Prostate gland (tissue), 2 donors: ENCODE data around the gene RPS3A. TPM values are rescaled to one million over a fixed set of nuclear protein-coding genes. Genes with fewer than 3 reads are reported as not detected.
"Not testable (repeated sequence)": the region's sequence is repeated elsewhere in the genome, so short reads cannot be mapped to it uniquely, and the experiment has no call there.

Experiments
- DNase-seq: peaks from one replicate; pipeline ENCODE4 v3.0.0-alpha.2; 2019; ENCODE audit warnings: low spot score
- H3K27ac ChIP-seq, 2 donors: fragments of 200-600 bp; sonication (generic); 2 replicates each; pipeline ENCODE4 v1.5.1; 2017 to 2019
- H3K27me3 ChIP-seq: fragments of 200-600 bp; sonication (generic); replicated peaks from 2 replicates; pipeline ENCODE4 v1.5.1; 2019; ENCODE audit not compliant: insufficient read depth
- H3K36me3 ChIP-seq, 2 donors: fragments of 200-600 bp; sonication (generic); 1 replicate in 1 of 2; 2 replicates in 1 of 2; pipeline versions ENCODE4 v1.5.1 to v1.8.1; 2017 to 2019
- H3K4me1 ChIP-seq: fragments of 200-600 bp; sonication (generic); replicated peaks from 2 replicates; pipeline ENCODE4 v1.5.1; 2019
- H3K4me3 ChIP-seq, 2 donors: fragments of 200-600 bp; sonication (generic); 2 replicates each; pipeline ENCODE4 v1.5.1; 2017 to 2019
- H3K9me3 ChIP-seq: fragments of 200-600 bp; sonication (generic); 2 replicates; pipeline ENCODE4 v1.5.1; 2017
- CTCF ChIP-seq, 4 experiments: fragments of 200-600 bp in 2 of 4; fragments of 450-650 bp in 2 of 4; sonication (generic) in 2 of 4; IDR thresholded peaks; 1 replicate in 3 of 4; 2 replicates in 1 of 4; pipeline ENCODE4 v1.5.1; 2016 to 2019; ENCODE audit warnings: antibody characterized with exemption in 4 of 4, mild to moderate bottlenecking in 2 of 4, moderate library complexity in 2 of 4
- POLR2A ChIP-seq: fragments of 450-650 bp; IDR thresholded peaks from one replicate; pipeline ENCODE4 v1.6.1; 2016; ENCODE audit warnings: antibody characterized with exemption, mild to moderate bottlenecking
- POLR2AphosphoS5 ChIP-seq: sonication (generic); formaldehyde crosslinking; IDR thresholded peaks from one replicate; pipeline ENCODE4 v1.6.1; 2017; ENCODE audit warnings: antibody characterized with exemption
- WGBS: methylation state at CpG from one replicate; pipeline ENCODE4 v1.1.5; 2018; 5-methylcytosine and 5-hydroxymethylcytosine counted together
- intact Hi-C: fragments of 100-400 bp; cut with DNase I; formaldehyde crosslinking; loops from one replicate; pipeline ENCODE4 v1.14.2; 2022
- total RNA-seq, 2 donors: library from RNA; depleted of rRNA; stranded (reverse); fragments of >200 nt; gene quantifications; one replicate each; pipeline ENCODE4 v1.1.0, GENCODE V29; 2016

RPS3A gene
- 1,000 to 10,000 TPM; 1,494 to 4,548 TPM for total RNA-seq

DNA sequence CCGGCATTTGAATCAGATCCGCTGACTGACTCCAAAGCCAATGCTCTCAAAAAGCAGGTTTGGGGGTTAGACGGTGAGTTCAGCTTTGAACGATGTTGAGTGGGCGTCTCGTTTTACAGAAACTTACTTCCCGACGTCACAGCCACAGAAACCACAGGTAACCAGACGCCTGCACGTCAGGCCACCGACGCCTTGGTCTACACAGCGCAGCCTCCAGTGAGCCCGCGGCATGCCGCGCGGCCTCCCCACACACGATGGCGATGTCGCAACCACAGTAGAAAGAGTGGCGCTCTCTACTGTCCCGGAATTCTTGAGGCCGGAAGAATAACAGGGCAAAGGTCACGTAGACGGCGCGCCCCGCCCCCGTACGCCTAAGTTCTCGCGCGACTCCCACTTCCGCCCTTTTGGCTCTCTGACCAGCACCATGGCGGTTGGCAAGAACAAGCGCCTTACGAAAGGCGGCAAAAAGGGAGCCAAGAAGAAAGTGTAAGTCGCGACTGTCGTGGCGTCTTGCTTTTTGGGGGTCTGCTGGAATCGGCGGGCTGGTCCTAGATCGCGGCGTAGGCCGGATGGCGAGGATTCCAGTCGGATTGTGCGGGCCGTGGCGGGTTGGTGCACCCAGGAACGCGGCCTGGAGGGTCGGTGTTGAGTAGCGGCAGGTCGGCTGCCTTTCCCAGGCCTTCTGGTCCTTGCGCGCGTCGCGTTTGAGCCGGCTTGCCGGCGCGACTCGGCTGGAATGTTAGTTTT lies at the start of gene RPS3A:
Gene RPS3A, plus strand, starts transcription at position 400 of the 747 bp plus-strand sequence. Its CDS starts 25 bp downstream, at position 425.
- no peaks in the 10 kb centered on the region for H3K27me3 ChIP-seq
- H3K4me1 ChIP-seq: peaks cover 4% of the 10 kb centered on the region
- H3K9me3 ChIP-seq: no peaks in the 10 kb centered on the region
- peak within 1 kb of the TSS; percentile 78 to 83 for H3K4me3 ChIP-seq
- peak within 1 kb of the TSS; percentile 84 to 85 for H3K27ac ChIP-seq
- peak; percentile 95 for DNase-seq
- TF ChIP-seq POLR2A (peak; percentile 54), CTCF (IDR thresholded peaks at IDR 0.05) (peak; percentile 54 to 95 (median 93)), POLR2AphosphoS5 (peak; percentile 98)
- intact Hi-C loops: no loop called here
- H3K36me3 ChIP-seq: peaks cover 0 to 6% of the 10 kb centered on the region in 2 donors
- WGBS: 1% methylated on average over 69 of the region's 69 CpGs

- no peak overlapping the region for H3K27ac ChIP-seq
- DNase-seq: no peak
- 85% methylated on average over 3 of the region's 3 CpGs for WGBS
- H3K27me3 ChIP-seq: no peaks in the 10 kb centered on the region
- TF ChIP-seq POLR2A: no peak
- TF ChIP-seq POLR2AphosphoS5: no peak
- no peak for TF ChIP-seq CTCF (IDR thresholded peaks at IDR 0.05)
- no peak overlapping the region for H3K4me3 ChIP-seq
- intact Hi-C loops: no loop called here
- no peaks in the 10 kb centered on the region for H3K4me1 ChIP-seq
- H3K9me3 ChIP-seq: no peaks in the 10 kb centered on the region
- H3K36me3 ChIP-seq: no peaks in the 10 kb centered on the region
Observed at GRCh38 chr4:151052785-151053184, 46.6 kb upstream of the RPS3A start.

GRCh38 chr4:151055539-151055938 lies 43.9 kb upstream of the RPS3A start:
- no peaks in the 10 kb centered on the region for H3K9me3 ChIP-seq

DNA sequence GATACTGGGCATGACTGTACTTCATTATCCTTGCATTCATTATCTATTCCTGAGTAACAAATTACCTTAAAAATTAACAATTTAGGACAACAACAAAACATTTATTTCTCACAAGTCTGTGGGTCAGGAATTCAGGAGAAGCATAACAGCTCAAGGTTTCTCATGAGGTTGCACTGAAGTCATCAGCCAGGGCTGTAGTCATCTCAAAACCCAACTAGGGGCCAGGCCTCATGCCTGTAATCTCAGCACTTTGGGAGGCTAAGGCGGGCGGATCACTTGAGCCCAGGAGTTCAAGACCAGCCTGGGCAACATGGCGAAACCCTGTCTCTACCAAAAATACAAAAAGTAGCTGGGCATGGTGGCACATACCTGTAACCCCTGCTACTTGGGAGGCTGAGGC lies 36.3 kb upstream of the RPS3A start:
- H3K36me3 ChIP-seq, H3K9me3 ChIP-seq, H3K4me1 ChIP-seq, intact Hi-C loops, DNase-seq, H3K27me3 ChIP-seq, H3K27ac ChIP-seq, H3K4me3 ChIP-seq: not testable (repeated sequence)
- 92% methylated on average over 3 of the region's 3 CpGs for WGBS

More at GRCh38 chr4:151055539-151055938, 43.9 kb upstream of the RPS3A start:
- no peak for TF ChIP-seq CTCF (IDR thresholded peaks at IDR 0.05)
- no peak for TF ChIP-seq POLR2AphosphoS5
- TF ChIP-seq POLR2A: no peak
- Histone ChIP-seq H3K4me1 (no peaks in the 10 kb centered on the region), H3K36me3 (no peaks in the 10 kb centered on the region), H3K27me3 (no peaks in the 10 kb centered on the region), H3K4me3 (no peak overlapping the region), H3K27ac (no peak overlapping the region)
- intact Hi-C loops: no loop called here
- WGBS: 62% methylated on average over 1 of the region's 1 CpG
- DNase-seq: no peak

DNA sequence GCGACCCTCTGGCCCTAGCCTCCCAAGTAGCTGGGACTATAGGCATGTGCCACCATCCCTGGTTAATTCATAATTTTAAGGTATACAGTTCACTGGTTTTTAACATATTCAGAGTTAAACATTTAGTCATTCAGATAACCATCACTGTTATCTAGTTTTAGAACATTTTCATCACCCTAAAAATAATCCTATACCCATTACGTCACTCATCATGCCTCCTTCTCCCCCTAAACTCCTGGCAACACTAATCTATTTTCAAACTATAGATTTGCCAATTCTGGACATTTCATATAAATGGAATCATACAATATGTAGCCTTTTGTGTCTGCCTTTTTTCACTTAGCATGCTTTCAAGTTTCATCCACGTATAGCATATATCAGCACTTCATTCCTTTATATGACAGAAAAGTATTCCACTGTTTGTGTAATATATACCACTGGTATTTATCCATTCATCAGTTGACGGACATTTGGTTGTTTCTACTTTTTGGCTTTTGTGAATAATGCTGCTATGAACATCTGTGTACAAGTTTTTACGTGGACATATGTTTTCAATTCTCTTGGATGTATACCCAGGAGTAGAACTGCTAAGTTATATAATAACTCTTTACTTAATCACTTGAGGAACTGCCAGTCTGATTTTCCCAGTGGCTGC lies 32.0 kb upstream of the RPS3A start:
- intact Hi-C loops: no loop called here
- WGBS: 68% methylated on average over 5 of the region's 5 CpGs
- no peak for TF ChIP-seq CTCF (IDR thresholded peaks at IDR 0.05)
- TF ChIP-seq POLR2AphosphoS5: no peak
- TF ChIP-seq POLR2A: no peak
- H3K4me3 ChIP-seq: no peak overlapping the region
- no peaks in the 10 kb centered on the region for H3K4me1 ChIP-seq
- H3K9me3 ChIP-seq: no peaks in the 10 kb centered on the region
- no peaks in the 10 kb centered on the region for H3K27me3 ChIP-seq
- no peak for DNase-seq
- H3K36me3 ChIP-seq: no peaks in the 10 kb centered on the region
- H3K27ac ChIP-seq: no peak overlapping the region
